Measurements from ENCODE around the gene SLC25A18.

SLC25A18 gene

GRCh38 chr22:17566776-17567175 lies 3.5 kb downstream of the SLC25A18 start:
- in situ Hi-C loops (cut with MboI; ENCODE audit: low sequenced_read_pairs), result no loop called here

- in situ Hi-C loops (cut with MboI; ENCODE audit: low sequenced_read_pairs), result no loop called here
Observed at GRCh38 chr22:17569971-17570511, 6.7 kb downstream of the SLC25A18 start.

- in situ Hi-C loops (cut with MboI; ENCODE audit: low sequenced_read_pairs), result no loop called here
Observed at GRCh38 chr22:17570851-17571631, 7.7 kb downstream of the SLC25A18 start.

DNA sequence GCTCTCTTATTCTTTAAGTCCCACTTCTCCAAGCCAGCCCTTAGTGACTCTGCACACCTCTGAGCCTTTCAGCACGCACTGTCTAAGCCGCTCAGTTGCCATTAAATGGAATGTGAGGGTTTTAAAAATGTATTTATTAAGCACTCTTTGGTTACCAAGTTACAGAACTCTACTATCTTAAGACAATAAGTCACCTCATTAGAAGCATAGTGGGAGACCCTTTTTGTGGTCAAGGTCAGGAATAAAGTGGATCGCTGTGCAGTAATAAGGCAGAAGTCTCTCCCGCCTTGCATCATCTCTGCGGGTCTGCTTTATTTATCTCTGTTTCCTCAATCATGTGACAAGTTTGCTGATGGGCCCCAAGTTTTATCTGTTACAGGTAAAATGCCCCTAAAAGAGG lies 11.9 kb downstream of the SLC25A18 start:
- in situ Hi-C loops (cut with MboI; ENCODE audit: low sequenced_read_pairs), result no loop called here

DNA sequence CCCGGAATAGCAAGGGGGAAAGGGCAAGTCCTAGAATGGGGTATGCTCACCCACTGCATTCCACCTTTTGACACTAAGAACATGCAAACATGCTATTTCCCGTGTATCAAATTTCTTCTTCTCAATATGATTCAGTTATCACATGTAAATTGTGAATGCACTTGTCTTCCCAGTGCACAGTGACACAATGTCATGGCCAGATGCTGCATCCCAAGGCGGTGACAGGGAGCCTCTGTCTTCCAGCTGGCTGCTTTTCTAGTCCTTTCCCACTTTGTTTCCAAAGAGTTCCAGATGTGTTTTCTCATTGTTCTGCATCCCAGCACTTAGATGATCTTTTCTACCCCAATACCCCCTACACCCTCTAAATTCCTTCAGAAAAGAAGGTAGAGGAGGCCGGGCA lies 12.4 kb downstream of the SLC25A18 start:
- in situ Hi-C loops (cut with MboI; ENCODE audit: low sequenced_read_pairs), result no loop called here

DNA sequence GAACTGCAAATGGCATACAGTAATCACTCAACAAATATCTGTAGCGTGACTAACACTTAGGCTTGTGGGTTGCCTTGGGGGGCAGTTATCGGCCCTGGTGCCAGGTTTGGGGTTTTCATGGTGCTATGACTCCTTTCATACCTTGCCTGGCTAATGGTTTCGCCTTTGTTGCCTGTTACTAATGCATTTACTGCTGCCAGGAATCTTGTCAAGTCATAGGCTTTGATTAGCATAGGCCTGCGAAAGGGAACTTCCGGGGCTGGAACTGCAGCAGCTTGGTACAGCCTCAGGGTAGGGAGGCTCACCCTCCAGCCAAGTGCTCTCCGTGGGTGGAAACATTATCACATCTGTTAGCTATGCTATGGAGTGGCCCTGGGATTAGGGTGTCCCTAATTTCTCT lies 13.2 kb downstream of the SLC25A18 start:
- in situ Hi-C loops (cut with MboI; ENCODE audit: low sequenced_read_pairs), result no loop called here

- in situ Hi-C loops (cut with MboI; ENCODE audit: low sequenced_read_pairs), result no loop called here
Observed at GRCh38 chr22:17578136-17578754, 14.9 kb downstream of the SLC25A18 start.

- in situ Hi-C loops (cut with MboI; ENCODE audit: low sequenced_read_pairs), result no loop called here
Observed at GRCh38 chr22:17579535-17579981, 16.3 kb downstream of the SLC25A18 start.

DNA sequence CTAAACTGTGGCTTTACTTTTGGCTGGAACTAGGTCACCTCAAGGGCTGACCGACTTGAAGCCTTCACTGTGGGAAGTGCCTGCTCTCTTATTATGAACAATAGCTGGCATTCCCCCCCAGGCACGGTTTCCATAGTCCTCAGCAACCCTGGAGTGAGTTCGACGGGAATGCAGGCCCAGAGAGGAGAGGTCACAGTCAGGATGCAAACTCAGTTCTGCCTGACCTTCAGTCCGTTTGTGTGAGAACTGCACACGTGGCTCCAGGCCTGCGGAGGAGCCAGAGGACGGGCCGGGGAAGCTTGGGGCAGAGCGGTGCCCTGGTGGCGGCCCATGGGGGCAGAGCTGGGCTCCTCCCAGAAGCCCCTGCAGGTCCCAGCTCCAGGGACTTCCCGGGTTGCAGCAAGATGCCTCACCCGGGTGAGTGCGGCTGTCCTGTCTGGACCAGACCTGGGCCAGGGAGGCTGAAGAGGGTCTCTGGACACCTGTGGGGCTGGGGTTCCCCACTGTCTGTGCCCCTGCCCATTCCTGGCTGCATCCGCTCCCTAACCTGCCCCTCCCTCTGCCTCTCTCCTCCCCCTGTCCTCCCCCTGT lies 17.2 kb downstream of the SLC25A18 start:
- in situ Hi-C loops (cut with MboI; ENCODE audit: low sequenced_read_pairs), result no loop called here

DNA sequence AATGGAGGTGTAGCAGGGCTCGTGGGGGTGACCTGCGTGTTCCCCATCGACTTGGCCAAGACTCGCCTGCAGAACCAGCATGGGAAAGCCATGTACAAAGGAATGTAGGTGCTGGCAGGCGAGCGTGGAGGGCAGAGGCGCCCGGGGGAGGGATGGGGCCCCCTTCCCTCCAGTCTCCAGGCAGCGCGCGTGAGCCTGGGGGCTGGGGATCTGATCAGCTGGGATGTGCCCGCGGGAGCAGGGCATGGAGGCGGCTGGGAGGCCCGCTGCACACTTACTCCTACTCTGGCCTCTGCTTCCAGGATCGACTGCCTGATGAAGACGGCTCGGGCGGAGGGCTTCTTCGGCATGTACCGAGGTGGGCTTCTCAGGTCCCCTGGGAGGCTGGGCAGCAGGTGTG lies 17.8 kb downstream of the SLC25A18 start:
- in situ Hi-C loops (cut with MboI; ENCODE audit: low sequenced_read_pairs), result no loop called here

DNA sequence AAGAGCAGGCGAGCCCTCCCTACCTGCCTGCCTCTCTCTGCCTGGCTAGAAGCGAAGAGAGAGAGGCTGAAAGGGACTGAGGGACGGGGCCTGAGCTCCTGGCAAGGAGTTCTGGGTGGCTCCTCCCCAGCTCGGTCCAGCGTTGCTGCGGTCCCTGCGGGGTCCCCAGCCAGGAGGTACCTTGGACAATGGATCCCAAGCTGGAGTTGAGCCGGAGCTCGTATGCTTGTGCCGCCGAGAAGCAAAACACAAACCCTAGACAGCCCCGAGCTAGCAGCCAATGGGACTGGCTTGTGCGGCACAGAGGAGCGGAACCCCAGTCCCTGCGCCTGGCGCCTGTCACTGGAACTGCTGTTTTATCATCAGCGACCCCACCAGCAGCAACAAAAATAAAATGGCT lies 18.3 kb downstream of the SLC25A18 start:
- in situ Hi-C loops (cut with MboI; ENCODE audit: low sequenced_read_pairs), result no loop called here

GRCh38 chr22:17583151-17583550 lies 19.9 kb downstream of the SLC25A18 start:
- in situ Hi-C loops (cut with MboI; ENCODE audit: low sequenced_read_pairs), result no loop called here

GRCh38 chr22:17586831-17587440 lies 23.6 kb downstream of the SLC25A18 start:
- in situ Hi-C loops (cut with MboI; ENCODE audit: low sequenced_read_pairs), result no loop called here

DNA sequence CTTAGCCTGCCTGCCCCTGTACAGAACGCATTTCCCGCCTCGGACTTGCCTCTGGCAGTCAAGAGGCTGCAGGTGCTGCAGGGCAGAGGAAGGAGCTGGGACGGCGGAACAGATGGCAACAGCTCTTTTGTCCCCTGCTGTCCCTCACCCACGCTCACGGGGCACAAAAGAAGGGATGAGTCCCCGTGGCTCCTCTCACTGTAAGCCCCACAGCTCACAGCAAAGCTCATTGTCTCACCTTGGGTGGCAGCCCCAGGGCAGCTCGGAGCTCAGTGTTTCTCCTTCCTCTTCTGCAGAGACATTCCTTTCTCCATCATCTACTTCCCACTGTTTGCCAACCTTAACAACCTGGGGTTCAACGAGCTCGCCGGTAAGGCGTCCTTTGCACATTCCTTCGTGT lies 24.3 kb downstream of the SLC25A18 start:
- in situ Hi-C loops (cut with MboI; ENCODE audit: low sequenced_read_pairs), result no loop called here

DNA sequence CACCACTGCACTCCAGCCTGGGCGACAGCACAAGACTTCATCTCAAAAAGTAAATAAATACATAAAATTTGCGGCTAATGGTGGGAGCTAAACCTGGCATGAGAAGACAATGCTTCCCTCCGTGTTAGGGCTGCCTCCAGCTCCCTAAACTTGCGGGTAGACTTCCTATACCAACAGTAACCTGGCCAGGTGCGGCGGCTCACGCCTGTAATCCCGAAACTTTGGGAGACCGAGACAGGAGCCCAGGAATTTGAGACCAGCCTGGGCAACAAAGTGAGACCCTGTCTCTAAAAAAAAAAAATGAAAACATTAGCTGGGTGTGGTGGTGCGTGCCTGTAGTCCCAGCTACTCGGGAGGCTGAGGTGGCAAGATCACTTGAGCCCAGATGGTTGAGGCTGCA lies 25.3 kb downstream of the SLC25A18 start:
- in situ Hi-C loops (cut with MboI; ENCODE audit: low sequenced_read_pairs), result no loop called here

DNA sequence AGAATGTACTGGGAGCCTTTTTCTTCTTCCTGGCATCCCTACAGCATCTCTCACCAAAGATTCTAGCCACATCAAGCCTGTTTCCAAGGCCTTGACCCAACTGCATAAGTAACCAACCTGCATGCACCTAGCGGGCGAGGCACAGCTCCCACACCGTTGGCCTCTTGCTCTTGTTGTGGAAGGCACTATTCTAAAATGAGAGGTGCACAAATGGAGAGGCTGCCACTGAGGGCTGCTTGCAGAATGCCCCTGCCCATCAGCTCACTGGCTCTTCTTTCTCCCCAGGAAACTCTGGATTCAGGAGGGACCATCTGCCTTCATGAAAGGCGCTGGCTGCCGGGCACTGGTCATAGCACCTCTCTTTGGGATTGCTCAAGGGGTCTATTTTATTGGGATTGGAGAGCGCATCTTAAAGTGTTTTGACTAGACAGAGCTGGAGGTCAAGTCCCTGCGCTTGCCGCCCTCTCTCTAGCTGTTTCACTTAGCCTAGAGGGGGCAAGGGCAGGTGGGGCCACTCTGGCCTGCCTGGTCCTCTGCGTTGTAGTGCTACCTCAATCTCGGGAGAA lies 26.6 kb downstream of the SLC25A18 start:
- in situ Hi-C loops (cut with MboI; ENCODE audit: low sequenced_read_pairs), result no loop called here

DNA sequence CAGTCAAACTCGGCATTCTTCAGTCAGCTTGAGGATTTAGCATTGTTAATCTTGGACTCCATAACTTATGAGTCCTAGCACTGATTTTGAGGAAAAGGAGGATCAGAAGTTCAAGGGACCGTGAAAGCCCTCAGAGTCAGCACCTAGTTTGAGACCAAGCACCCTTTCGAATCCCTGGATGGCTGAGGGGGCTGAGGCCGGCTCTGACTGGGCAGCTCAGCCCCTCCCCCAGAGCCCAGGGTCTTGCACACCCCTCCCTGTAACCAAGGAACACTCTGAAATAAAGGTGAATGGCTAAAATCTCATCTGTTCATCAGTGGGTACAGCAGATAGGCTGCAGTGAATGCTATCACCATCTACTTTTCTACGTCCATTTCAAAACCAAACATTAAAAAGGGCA lies 27.3 kb downstream of the SLC25A18 start:
- in situ Hi-C loops (cut with MboI; ENCODE audit: low sequenced_read_pairs), result no loop called here

GRCh38 chr22:17592201-17592600 lies 28.9 kb downstream of the SLC25A18 start:
- in situ Hi-C loops (cut with MboI; ENCODE audit: low sequenced_read_pairs), result no loop called here

- in situ Hi-C loops (cut with MboI; ENCODE audit: low sequenced_read_pairs), result no loop called here
Observed at GRCh38 chr22:17596226-17596625, 32.9 kb downstream of the SLC25A18 start.

DNA sequence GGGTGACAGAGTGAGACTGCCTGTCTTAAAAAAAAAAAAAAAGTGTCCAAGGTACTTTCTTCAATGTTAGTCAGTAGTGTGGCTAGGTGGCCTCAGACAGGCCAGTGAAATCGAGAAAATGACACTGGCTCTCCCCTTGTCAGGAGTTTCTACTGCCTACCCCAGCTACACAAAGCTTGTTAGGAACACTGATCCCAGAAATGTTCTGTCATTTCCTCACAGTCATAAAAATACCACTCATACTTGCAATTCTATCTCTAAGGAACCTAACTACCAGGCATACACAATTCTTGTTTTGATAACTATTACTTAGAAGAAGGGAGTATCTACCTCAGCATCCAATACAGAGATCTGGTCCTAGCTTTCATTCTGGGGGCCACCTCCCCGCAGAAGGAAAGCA lies 33.9 kb downstream of the SLC25A18 start:
- in situ Hi-C loops (cut with MboI; ENCODE audit: low sequenced_read_pairs), result no loop called here

DNA sequence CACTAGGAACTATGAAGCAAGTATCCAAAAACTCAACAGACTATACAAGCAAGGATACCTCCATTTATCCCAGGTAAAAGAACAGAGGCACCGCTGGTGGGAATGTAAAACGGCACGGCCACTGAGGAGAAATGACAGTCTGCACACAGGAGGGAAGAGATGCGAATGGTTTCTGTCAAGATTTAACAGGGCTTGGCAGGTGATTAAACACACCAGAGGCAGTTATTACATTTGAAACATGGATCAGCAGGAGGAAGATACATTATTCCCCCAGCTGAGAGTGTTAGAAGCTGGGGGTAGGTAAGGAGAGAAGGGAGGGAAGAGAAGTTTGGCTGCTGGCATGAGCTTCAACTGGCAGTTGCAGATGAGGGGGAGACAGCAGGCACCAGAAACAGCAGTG lies 35.0 kb downstream of the SLC25A18 start:
- in situ Hi-C loops (cut with MboI; ENCODE audit: low sequenced_read_pairs), result no loop called here

All from HL-60/S4 treated with retinoic acid at 250 ng/mL for 4 days and 3 days (cell line).